ENCODE measurements around the gene CLHC1.

- TF ChIP-seq EZH2phosphoT487 (IDR thresholded peaks at IDR 0.05; ENCODE audit: insufficient read depth, low read depth) (no peak), EZH2 (IDR thresholded peaks at IDR 0.05; ENCODE audit: insufficient read depth, poor library complexity, severe bottlenecking) (no peak)
Measured at GRCh38 chr2:55228226-55228563, 3.9 kb downstream of the CLHC1 start.

All from GM23248 (cell line).